Left colon (tissue), 2 donors: ENCODE data around the gene PEX11A. TPM values are rescaled to one million over a fixed set of nuclear protein-coding genes. Genes with fewer than 3 reads are reported as not detected.
A peak's percentile ranks its signal among the peaks of the same experiment; 100 is the strongest.

Experiments used
- ATAC-seq: fragments of 200-7000 bp; cut with Tn5 transposase; one replicate; pipeline ENCODE4 v1.9.1; 2020; ENCODE audit warnings: mild to moderate bottlenecking, moderate library complexity
- DNase-seq, 2 donors: peaks; one replicate each; pipeline ENCODE4 v3.0.0-alpha.2; 2020
- intact Hi-C, 2 donors: fragments of 100-400 bp; cut with DNase I in 1 of 2; cut with micrococcal nuclease in 1 of 2; formaldehyde crosslinking; loops; one replicate each; pipeline versions ENCODE4 v1.11.2 to v1.14.0; 2022; cut with DNase I, micrococcal nuclease
- total RNA-seq, 2 donors: library from RNA; stranded (reverse); fragmentation: NEBNext Ultra II Directional; extraction: Animal tissue kit (Norgen Biotek cat#: 25700); gene quantifications; one replicate each; pipeline ENCODE4 v1.2.1, GENCODE V29; 2021
- donor health status: DM: no; HTN: no; CAD: no.
- donor health status: DM: yes; HTN: yes; CAD: no.

PEX11A gene
- total RNA-seq, 2 donors from 2014 or later: 23.4 to 28.1 TPM

GRCh38 chr15:89680282-89680873 is 10.2 kb downstream of the PEX11A start:
- intact Hi-C loops: no loop called here
- peak; percentile 61 to 79 for DNase-seq
- peak; percentile 93 for ATAC-seq

- ATAC-seq: no peak
- no peak for DNase-seq
- intact Hi-C loops: no loop called here
Measured at GRCh38 chr15:89679212-89679611, 11.3 kb downstream of the PEX11A start, which contains the start of gene PLIN1. Gene PLIN1 (minus strand): TSS chr15:89679367. CDS start chr15:89677489, 1,878 bp downstream.

GRCh38 chr15:89677381-89677780 is 13.2 kb downstream of the PEX11A start:
- DNase-seq: no peak
- intact Hi-C loops: no loop called here
- ATAC-seq: no peak

- no peak for DNase-seq
- intact Hi-C loops: no loop called here
- ATAC-seq: no peak
Measured at GRCh38 chr15:89675606-89676005, 14.9 kb downstream of the PEX11A start.

GRCh38 chr15:89674526-89674925 is 16.0 kb downstream of the PEX11A start:
- ATAC-seq (no peak), DNase-seq (no peak)
- intact Hi-C loops: no loop called here

GRCh38 chr15:89673165-89673512 is 17.4 kb downstream of the PEX11A start:
- DNase-seq (no peak), ATAC-seq (no peak)
- intact Hi-C loops: no loop called here

- DNase-seq (no peak), ATAC-seq (no peak)
- intact Hi-C loops: no loop called here
Measured at GRCh38 chr15:89672221-89673164, 18.1 kb downstream of the PEX11A start.

GRCh38 chr15:89671687-89672086 is 18.9 kb downstream of the PEX11A start:
- intact Hi-C loops: no loop called here
- no peak for ATAC-seq
- DNase-seq: no peak

- intact Hi-C loops: no loop called here
- ATAC-seq (peak; percentile 84), DNase-seq (no peak)
Measured at GRCh38 chr15:89670971-89671560, 19.5 kb downstream of the PEX11A start.

GRCh38 chr15:89669941-89670340 is 20.6 kb downstream of the PEX11A start:
- DNase-seq (no peak), ATAC-seq (no peak)
- intact Hi-C loops: no loop called here

- intact Hi-C loops: no loop called here
- DNase-seq (no peak), ATAC-seq (no peak)
Measured at GRCh38 chr15:89669309-89669865, 21.2 kb downstream of the PEX11A start.

- ATAC-seq: no peak
- DNase-seq: no peak
- intact Hi-C loops: no loop called here
Measured at GRCh38 chr15:89668171-89668570, 22.4 kb downstream of the PEX11A start.

GRCh38 chr15:89667706-89667960 is 22.9 kb downstream of the PEX11A start:
- no peak for DNase-seq
- no peak for ATAC-seq
- intact Hi-C loops: no loop called here

GRCh38 chr15:89666858-89667705 is 23.5 kb downstream of the PEX11A start:
- intact Hi-C loops: no loop called here
- no peak for DNase-seq
- ATAC-seq: no peak

GRCh38 chr15:89666184-89666857 is 24.2 kb downstream of the PEX11A start:
- DNase-seq (peak in 1 of 2 donors; percentile 37), ATAC-seq (no peak)

GRCh38 chr15:89665449-89666181 is 24.9 kb downstream of the PEX11A start:
- ATAC-seq: peak; percentile 59
- DNase-seq: peak in 1 of 2 donors; percentile 76
- intact Hi-C loops: no loop called here

More at GRCh38 chr15:89666184-89666857, 24.2 kb downstream of the PEX11A start:
- intact Hi-C loops: no loop called here

GRCh38 chr15:89664441-89665350 is 25.9 kb downstream of the PEX11A start:
- DNase-seq (no peak), ATAC-seq (no peak)
- intact Hi-C loops: no loop called here
